Spleen (tissue), 11 donors: ENCODE results near the gene SMG6. TPM values are rescaled to one million over a fixed set of nuclear protein-coding genes. Genes with fewer than 3 reads are reported as not detected.
A peak's percentile ranks its signal among the peaks of the same experiment; 100 is the strongest.

Experiments
- DNase-seq: peaks from one replicate; pipeline ENCODE4 v3.0.0-alpha.2; 2020
- H3K27ac ChIP-seq, 8 donors: fragments of 200-600 bp; sonication (generic) in 7 of 8; 1 replicate in 4 of 8; 2 replicates in 4 of 8; pipeline versions ENCODE4 v1.5.0 to v1.8.0; 2016 to 2021; ENCODE audit warnings: inconsistent platforms in 4 of 8, mild to moderate bottlenecking in 4 of 8, moderate library complexity in 1 of 8
- H3K27me3 ChIP-seq, 7 donors: fragments of 200-600 bp; sonication (generic) in 6 of 7; replicated peaks in 1 of 7; 1 replicate in 4 of 7; 2 replicates in 3 of 7; pipeline versions ENCODE4 v1.5.0 to v1.8.0; 2016 to 2021; ENCODE audit warnings: inconsistent platforms in 3 of 7, mild to moderate bottlenecking in 1 of 7
- H3K36me3 ChIP-seq, 6 donors: fragments of 200-600 bp; sonication (generic) in 5 of 6; 1 replicate in 4 of 6; 2 replicates in 2 of 6; pipeline versions ENCODE4 v1.5.0 to v1.8.0; 2016 to 2021; ENCODE audit warnings: inconsistent platforms in 2 of 6
- H3K4me1 ChIP-seq, 6 donors: fragments of 200-600 bp; sonication (generic) in 5 of 6; 1 replicate in 3 of 6; 2 replicates in 3 of 6; pipeline versions ENCODE4 v1.5.0 to v1.8.0; 2016 to 2021; ENCODE audit warnings: inconsistent platforms in 3 of 6
- H3K4me3 ChIP-seq, 8 donors: fragments of 200-600 bp; sonication (generic) in 7 of 8; 1 replicate in 4 of 8; 2 replicates in 4 of 8; pipeline versions ENCODE4 v1.5.0 to v1.8.0; 2016 to 2021; ENCODE audit warnings: inconsistent platforms in 4 of 8, mild to moderate bottlenecking in 4 of 8, moderate library complexity in 2 of 8
- H3K9me3 ChIP-seq, 8 donors: fragments of 200-600 bp; sonication (generic) in 7 of 8; 1 replicate in 4 of 8; 2 replicates in 4 of 8; pipeline versions ENCODE4 v1.5.0 to v1.8.0; 2016 to 2021; ENCODE audit warnings: inconsistent platforms in 4 of 8
- CTCF ChIP-seq, 11 experiments: fragments of 200-600 bp in 7 of 11; fragments of 450-650 bp in 4 of 11; sonication (generic) in 4 of 11; IDR thresholded peaks in 8 of 11; conservative IDR thresholded peaks in 3 of 11; 1 replicate in 7 of 11; 2 replicates in 4 of 11; pipeline versions ENCODE4 v1.4.0 to v1.8.0; 2016 to 2021; ENCODE audit warnings: antibody characterized with exemption in 11 of 11, inconsistent platforms in 4 of 11, mild to moderate bottlenecking in 1 of 11
- POLR2A ChIP-seq, 3 donors: fragments of 450-650 bp; IDR thresholded peaks; one replicate each; pipeline ENCODE4 v1.5.1; 2017; ENCODE audit warnings: antibody characterized with exemption in 3 of 3, mild to moderate bottlenecking in 1 of 3
- POLR2AphosphoS5 ChIP-seq, 3 donors: sonication (generic); formaldehyde crosslinking; IDR thresholded peaks; one replicate each; pipeline ENCODE4 v1.5.1; 2017; ENCODE audit warnings: antibody characterized with exemption in 3 of 3
- WGBS, 5 donors: extraction: QIAGEN DNeasy Blood & Tissue Kit in 3 of 5; methylation state at CpG; one replicate each; pipeline versions ENCODE4 v1.1.5 to v1.1.7; 2013 to 2018; 5-methylcytosine and 5-hydroxymethylcytosine counted together
- intact Hi-C: fragments of 100-400 bp; cut with DNase I; formaldehyde crosslinking; loops from one replicate; pipeline ENCODE4 v1.15.0; 2023; ENCODE audit warnings: low total_unique reads
- polyA plus RNA-seq, 3 donors: library from polyadenylated mRNA; stranded (reverse); fragments of 200-250 nt; gene quantifications; one replicate each; pipeline ENCODE4 v1.2.1, GENCODE V29; 2013
- total RNA-seq, 7 donors: library from RNA; depleted of rRNA in 3 of 7; stranded (reverse); fragments of >200 nt in 3 of 7; fragmentation: NEBNext Ultra II Directional in 4 of 7; extraction: Animal tissue kit (Norgen Biotek cat#: 25700) in 4 of 7; gene quantifications; one replicate each; pipeline versions ENCODE4 v1.1.0 to v1.2.1, GENCODE V29; 2016 to 2021
- donor health status: healthy with polysubstance abuse.
- donor health status: DM: no; HTN: no; CAD: no; lungs with moderate emphysema.
- donor health status: DM: no; HTN: no; CAD: no.
- donor health status: Bipolar disorder and iron deficiency.
- donor health status: healthy.
- donor health status: DM: no; HTN: no; CAD: no.
- donor health status: DM: yes; HTN: yes; CAD: no.

The SMG6 gene
- total and polyA plus RNA-seq, 10 donors = 9.7 to 44.2 (median 28.0) TPM

GRCh38 chr17:2051933-2052559, 251.5 kb downstream of the SMG6 start:
- no peaks in the 10 kb centered on the region for H3K9me3 ChIP-seq
- peaks cover 0 to 91% (median 40%) of the 10 kb centered on the region in 7 donors for H3K27me3 ChIP-seq
- no peak for DNase-seq
- H3K4me3 ChIP-seq = no peak overlapping the region
- intact Hi-C loops = loop anchor here (10.0 kb wide), 1 partner anchor 233 kb away; no protein-coding TSS in a partner anchor
- peaks cover 47 to 76% (median 69%) of the 10 kb centered on the region in 6 donors for H3K4me1 ChIP-seq
- no peak overlapping the region for H3K27ac ChIP-seq
- no peak for TF ChIP-seq CTCF (IDR thresholded peaks at IDR 0.05 in 8 of 11, conservative IDR thresholded peaks at IDR 0.05 in 3 of 11)
- TF ChIP-seq POLR2AphosphoS5 (IDR thresholded peaks at IDR 0.05) = no peak
- TF ChIP-seq POLR2A (IDR thresholded peaks at IDR 0.05) = no peak
- 48 to 58% (median 54%) methylated on average over 14 of the region's 14 CpGs for WGBS, 5 donors
- H3K36me3 ChIP-seq = peaks cover 0 to 3% (median 0%) of the 10 kb centered on the region in 6 donors

- intact Hi-C loops = loop anchor here (10.0 kb wide), 1 partner anchor 234 kb away; no protein-coding TSS in a partner anchor
- Histone ChIP-seq H3K4me1 (peaks cover 43 to 68% (median 62%) of the 10 kb centered on the region in 6 donors), H3K27ac (peak overlapping the region in 2 of 8 donors; percentile 18 to 60), H3K27me3 (peaks cover 0 to 84% (median 34%) of the 10 kb centered on the region in 7 donors), H3K4me3 (peak overlapping the region; percentile 49 to 93 (median 80)), H3K9me3 (no peaks in the 10 kb centered on the region), H3K36me3 (no peaks in the 10 kb centered on the region)
- TF ChIP-seq POLR2AphosphoS5 (IDR thresholded peaks at IDR 0.05) (peak in 1 of 3 donors; percentile 42), CTCF (IDR thresholded peaks at IDR 0.05 in 8 of 11, conservative IDR thresholded peaks at IDR 0.05 in 3 of 11) (no peak), POLR2A (IDR thresholded peaks at IDR 0.05) (no peak)
- peak; percentile 85 for DNase-seq
- WGBS, 5 donors = 5 to 14% (median 9%) methylated on average over 26 to 81 of the region's 81 CpGs
Measured at GRCh38 chr17:2051061-2051932, 252.3 kb downstream of the SMG6 start.

DNA sequence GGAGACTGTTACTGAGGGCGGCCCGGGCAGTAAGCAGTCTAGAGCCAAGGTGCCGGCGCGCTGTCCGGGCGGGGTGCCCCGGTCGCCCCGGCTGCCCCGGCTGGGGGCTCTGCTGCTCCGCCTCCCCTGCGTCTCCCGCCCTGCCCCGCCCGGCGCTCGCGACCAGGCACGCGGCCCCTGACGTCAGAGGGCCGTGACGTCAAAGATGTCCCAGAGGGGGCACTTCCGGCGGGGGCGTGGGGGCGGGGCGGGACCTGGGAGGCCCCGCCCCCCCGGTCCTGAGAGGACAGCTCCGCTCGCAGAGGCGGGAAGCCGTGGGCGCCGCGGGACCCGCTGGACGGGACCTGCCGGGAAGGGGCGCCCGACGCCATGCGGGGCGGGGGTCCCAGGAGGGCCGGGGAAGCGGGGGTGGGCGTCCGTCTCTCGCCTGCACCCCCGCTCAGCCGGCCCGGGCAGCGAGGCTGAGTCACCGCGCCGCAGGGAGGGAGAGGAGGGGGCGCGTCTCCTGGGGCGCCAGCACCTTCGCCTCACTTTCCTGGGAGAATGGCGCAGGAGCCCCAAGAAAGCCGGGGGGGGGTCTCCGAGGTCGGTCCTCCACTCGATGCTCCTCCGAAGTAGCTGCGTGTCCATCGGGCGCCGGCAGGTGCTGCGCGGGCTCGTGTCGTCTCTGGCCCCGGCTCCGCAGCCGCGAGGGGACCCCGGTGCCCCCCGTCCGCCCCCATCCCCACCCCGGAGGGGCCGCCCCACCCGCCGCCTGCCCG, 253.1 kb downstream of the SMG6 start:
- Histone ChIP-seq H3K4me3 (peak overlapping the region; percentile 49 to 93 (median 80)), H3K27me3 (peaks cover 0 to 75% (median 34%) of the 10 kb centered on the region in 7 donors), H3K4me1 (peaks cover 41 to 61% (median 55%) of the 10 kb centered on the region in 6 donors), H3K27ac (peak overlapping the region in 3 of 8 donors; percentile 53 to 60 (median 58)), H3K9me3 (no peaks in the 10 kb centered on the region), H3K36me3 (no peaks in the 10 kb centered on the region)
- DNase-seq = peak; percentile 91
- TF ChIP-seq CTCF (IDR thresholded peaks at IDR 0.05 in 8 of 11, conservative IDR thresholded peaks at IDR 0.05 in 3 of 11) = peak in 1 of 11 experiments; percentile 18
- TF ChIP-seq POLR2AphosphoS5 (IDR thresholded peaks at IDR 0.05) = no peak
- 0 to 2% (median 1%) methylated on average over 7 to 88 of the region's 88 CpGs for WGBS, 5 donors
- intact Hi-C loops = loop anchor here (10.0 kb wide), 1 partner anchor 234 kb away; no protein-coding TSS in a partner anchor
